Smooth muscle cell (in vitro differentiated cells): ENCODE results near the gene GPR107. TPM values are rescaled to one million over a fixed set of nuclear protein-coding genes. Genes with fewer than 3 reads are reported as not detected.

Experiments used
- DNase-seq: peaks from one replicate; lab custom pipeline; 2025; ENCODE audit not compliant: unreplicated experiment; lab: John Stamatoyannopoulos, UW
- H2AFZ ChIP-seq: fragments of 200-600 bp; sonication (generic); 2 replicates; pipeline ENCODE4 v1.6.0; 2016; ENCODE audit warnings: antibody characterized with exemption, low read depth, mild to moderate bottlenecking
- H3F3A ChIP-seq: fragments of 200-600 bp; sonication (generic); 2 replicates; pipeline ENCODE4 v1.6.0; 2017; ENCODE audit warnings: antibody characterized with exemption, low read depth
- H3K27ac ChIP-seq: fragments of 200-600 bp; sonication (generic); 2 replicates; pipeline ENCODE4 v1.5.1; 2016; ENCODE audit warnings: low read depth, mild to moderate bottlenecking
- H3K27me3 ChIP-seq: fragments of 200-600 bp; sonication (generic); 2 replicates; pipeline ENCODE4 v1.6.1; 2016; ENCODE audit warnings: low read depth, mild to moderate bottlenecking
- H3K36me3 ChIP-seq: fragments of 200-600 bp; sonication (generic); 2 replicates; pipeline ENCODE4 v1.5.1; 2016; ENCODE audit warnings: low read depth
- H3K4me1 ChIP-seq: fragments of 200-600 bp; sonication (generic); 2 replicates; pipeline ENCODE4 v1.5.1; 2016; ENCODE audit warnings: low read depth
- H3K4me2 ChIP-seq: fragments of 200-600 bp; sonication (generic); 2 replicates; pipeline ENCODE4 v1.6.0; 2016; ENCODE audit warnings: mild to moderate bottlenecking
- H3K4me3 ChIP-seq: fragments of 200-600 bp; sonication (generic); 2 replicates; pipeline ENCODE4 v1.5.1; 2016; ENCODE audit warnings: mild to moderate bottlenecking
- H3K79me2 ChIP-seq: fragments of 200-600 bp; sonication (generic); 2 replicates; pipeline ENCODE4 v1.6.0; 2016; ENCODE audit warnings: low read depth, mild to moderate bottlenecking
- H3K9ac ChIP-seq: fragments of 200-600 bp; sonication (generic); 2 replicates; pipeline ENCODE4 v1.6.0; 2016; ENCODE audit warnings: low read depth
- H3K9me3 ChIP-seq: fragments of 200-600 bp; sonication (generic); replicated peaks from 2 replicates; pipeline ENCODE4 v1.5.1; 2016; ENCODE audit warnings: low read depth
- H4K20me1 ChIP-seq: fragments of 200-600 bp; sonication (generic); 2 replicates; pipeline ENCODE4 v1.6.0; 2016; ENCODE audit warnings: low read depth
- WGBS: methylation state at CpG from one replicate; pipeline ENCODE4 v1.1.7; 2016; ENCODE audit warnings: low lambda C conversion rate; 5-methylcytosine and 5-hydroxymethylcytosine counted together
- polyA plus RNA-seq: library from polyadenylated mRNA; unstranded; fragments of >200 nt; fragmentation: Nextera tagmentation; extraction: Ambion mirVana; gene quantifications from 2 replicates; pipeline ENCODE4 v1.2.1, GENCODE V29; 2016
- total RNA-seq: library from RNA; depleted of rRNA; stranded (reverse); fragments of >200 nt; gene quantifications from 2 replicates; pipeline ENCODE4 v1.2.3, GENCODE V29; 2014
- TF ChIP-seq, protein P1 (sequence below): fragments of 200-600 bp; sonication (generic); IDR thresholded peaks from 2 replicates; pipeline ENCODE4 v1.5.1; 2017; ENCODE audit warnings: borderline replicate concordance, mild to moderate bottlenecking, antibody characterized with exemption; ENCODE audit not compliant: insufficient read depth, poor library complexity, severe bottlenecking

GPR107 gene
- total and polyA plus RNA-seq, 2 experiments from 2014 or later: 16.2 to 42.7 TPM

DNA sequence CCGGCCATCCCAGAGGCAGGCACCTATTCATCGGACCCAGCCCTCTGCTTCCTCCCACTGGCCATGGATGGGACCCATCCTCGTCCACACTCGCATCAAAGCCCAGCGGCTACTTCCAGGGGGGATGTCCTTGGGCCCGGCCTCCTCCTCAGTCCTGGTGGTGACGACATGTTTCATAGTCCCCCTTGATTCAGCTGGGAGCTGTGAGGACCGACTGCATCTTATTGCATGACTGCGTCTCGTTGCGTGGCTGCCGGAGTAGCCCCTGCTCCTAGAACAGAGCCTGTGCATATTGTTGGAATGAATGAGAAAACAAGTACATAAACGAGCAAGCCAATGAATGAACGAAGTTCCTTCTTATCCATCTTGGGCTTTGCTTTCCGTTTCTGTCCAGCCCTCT is 131.3 kb downstream of the GPR107 start:
- H3K4me3 ChIP-seq: no peak overlapping the region
- peaks cover 84% of the 10 kb centered on the region for H3K79me2 ChIP-seq
- 74% methylated on average over 15 of the region's 15 CpGs for WGBS
- no peaks in the 10 kb centered on the region for H3K36me3 ChIP-seq
- H3K9me3 ChIP-seq: no peaks in the 10 kb centered on the region
- H3F3A ChIP-seq: peaks cover 40% of the 10 kb centered on the region
- H2AFZ ChIP-seq: no peak overlapping the region
- H3K4me1 ChIP-seq: peaks cover 40% of the 10 kb centered on the region
- no peaks in the 10 kb centered on the region for H3K27me3 ChIP-seq
- no peak overlapping the region for H3K9ac ChIP-seq
- no peak for DNase-seq
- H4K20me1 ChIP-seq: peaks cover 98% of the 10 kb centered on the region
- peak overlapping the region; percentile 81 for H3K27ac ChIP-seq
- TF ChIP-seq, protein P1, sequence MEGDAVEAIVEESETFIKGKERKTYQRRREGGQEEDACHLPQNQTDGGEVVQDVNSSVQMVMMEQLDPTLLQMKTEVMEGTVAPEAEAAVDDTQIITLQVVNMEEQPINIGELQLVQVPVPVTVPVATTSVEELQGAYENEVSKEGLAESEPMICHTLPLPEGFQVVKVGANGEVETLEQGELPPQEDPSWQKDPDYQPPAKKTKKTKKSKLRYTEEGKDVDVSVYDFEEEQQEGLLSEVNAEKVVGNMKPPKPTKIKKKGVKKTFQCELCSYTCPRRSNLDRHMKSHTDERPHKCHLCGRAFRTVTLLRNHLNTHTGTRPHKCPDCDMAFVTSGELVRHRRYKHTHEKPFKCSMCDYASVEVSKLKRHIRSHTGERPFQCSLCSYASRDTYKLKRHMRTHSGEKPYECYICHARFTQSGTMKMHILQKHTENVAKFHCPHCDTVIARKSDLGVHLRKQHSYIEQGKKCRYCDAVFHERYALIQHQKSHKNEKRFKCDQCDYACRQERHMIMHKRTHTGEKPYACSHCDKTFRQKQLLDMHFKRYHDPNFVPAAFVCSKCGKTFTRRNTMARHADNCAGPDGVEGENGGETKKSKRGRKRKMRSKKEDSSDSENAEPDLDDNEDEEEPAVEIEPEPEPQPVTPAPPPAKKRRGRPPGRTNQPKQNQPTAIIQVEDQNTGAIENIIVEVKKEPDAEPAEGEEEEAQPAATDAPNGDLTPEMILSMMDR: no peak
- H3K4me2 ChIP-seq: peak overlapping the region; percentile 82

DNA sequence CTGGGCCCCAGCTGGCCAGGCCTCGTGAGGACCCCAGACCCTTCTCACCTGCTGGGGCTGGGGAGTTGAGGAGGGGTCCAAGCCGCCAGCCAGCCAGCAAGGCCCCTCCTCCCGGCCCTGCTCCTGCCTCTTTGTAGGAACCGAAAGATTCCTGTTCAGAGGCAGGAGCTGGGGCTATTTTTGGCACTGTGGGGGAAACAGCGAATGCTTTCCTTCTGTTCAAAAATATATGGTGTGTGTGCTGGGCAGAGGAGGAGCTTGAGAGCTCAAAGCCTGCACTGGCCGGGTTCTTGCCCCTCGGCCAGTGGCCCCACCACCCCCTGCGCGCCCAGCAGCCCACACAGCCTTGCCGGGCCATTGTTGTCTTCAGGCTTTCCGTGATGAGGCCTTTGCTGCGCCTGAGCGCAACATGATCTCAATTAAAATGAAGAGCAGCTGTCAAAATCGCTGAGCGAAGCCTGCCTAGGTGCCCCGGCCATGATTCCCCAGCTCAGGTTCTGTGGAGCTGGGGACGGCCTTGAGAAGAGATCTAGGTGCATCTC is 131.9 kb downstream of the GPR107 start:
- H3K9me3 ChIP-seq: no peaks in the 10 kb centered on the region
- peaks cover 84% of the 10 kb centered on the region for H3K79me2 ChIP-seq
- no peak for DNase-seq
- peaks cover 40% of the 10 kb centered on the region for H3F3A ChIP-seq
- H2AFZ ChIP-seq: no peak overlapping the region
- no peaks in the 10 kb centered on the region for H3K27me3 ChIP-seq
- peaks cover 98% of the 10 kb centered on the region for H4K20me1 ChIP-seq
- TF ChIP-seq, protein P1: no peak
- peaks cover 40% of the 10 kb centered on the region for H3K4me1 ChIP-seq
- WGBS: 55% methylated on average over 17 of the region's 17 CpGs
- H3K4me2 ChIP-seq: peak overlapping the region; percentile 82
- peak overlapping the region; percentile 47 for H3K9ac ChIP-seq
- peak overlapping the region; percentile 81 for H3K27ac ChIP-seq
- H3K36me3 ChIP-seq: no peaks in the 10 kb centered on the region
- H3K4me3 ChIP-seq: no peak overlapping the region

DNA sequence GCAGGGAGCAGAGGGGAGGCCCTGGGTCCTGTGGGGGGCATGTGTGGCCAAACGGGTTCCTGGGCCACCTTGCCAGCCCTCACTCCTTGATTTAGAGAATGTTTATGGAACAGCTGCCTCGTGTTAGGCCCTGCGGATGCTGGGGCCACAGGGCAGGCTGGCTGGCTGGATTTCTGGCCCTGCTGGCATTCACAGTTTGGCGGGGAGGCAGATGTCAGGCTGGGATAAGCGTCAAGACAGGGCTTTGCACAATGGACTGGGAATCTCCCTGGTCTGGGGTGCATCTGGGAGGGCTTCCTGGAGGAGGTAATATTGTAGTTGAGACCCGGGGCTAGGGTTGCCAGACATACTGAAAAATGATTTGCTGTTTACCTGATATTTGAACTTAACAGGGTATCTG is 132.3 kb downstream of the GPR107 start:
- Histone ChIP-seq H3K4me3 (no peak overlapping the region), H2AFZ (no peak overlapping the region), H4K20me1 (peaks cover 98% of the 10 kb centered on the region), H3K27me3 (no peaks in the 10 kb centered on the region), H3F3A (peaks cover 40% of the 10 kb centered on the region), H3K79me2 (peaks cover 84% of the 10 kb centered on the region), H3K9ac (peak overlapping the region; percentile 47), H3K4me2 (peak overlapping the region; percentile 82), H3K4me1 (peaks cover 40% of the 10 kb centered on the region), H3K36me3 (no peaks in the 10 kb centered on the region), H3K27ac (peak overlapping the region; percentile 81), H3K9me3 (no peaks in the 10 kb centered on the region)
- TF ChIP-seq, protein P1: no peak
- no peak for DNase-seq
- WGBS: 59% methylated on average over 6 of the region's 6 CpGs
